GM12892 (cell line): ENCODE results near the gene BRINP2.

Source experiments
- POLR2A ChIP-seq: IDR thresholded peaks from 2 replicates; pipeline ENCODE4 v1.6.1; 2011; ENCODE audit warnings: low read depth, low read length, control low read depth
- POLR2AphosphoS5 ChIP-seq: IDR thresholded peaks from 2 replicates; pipeline ENCODE4 v1.6.1; 2011; ENCODE audit warnings: low read depth, low read length, control low read depth

DNA sequence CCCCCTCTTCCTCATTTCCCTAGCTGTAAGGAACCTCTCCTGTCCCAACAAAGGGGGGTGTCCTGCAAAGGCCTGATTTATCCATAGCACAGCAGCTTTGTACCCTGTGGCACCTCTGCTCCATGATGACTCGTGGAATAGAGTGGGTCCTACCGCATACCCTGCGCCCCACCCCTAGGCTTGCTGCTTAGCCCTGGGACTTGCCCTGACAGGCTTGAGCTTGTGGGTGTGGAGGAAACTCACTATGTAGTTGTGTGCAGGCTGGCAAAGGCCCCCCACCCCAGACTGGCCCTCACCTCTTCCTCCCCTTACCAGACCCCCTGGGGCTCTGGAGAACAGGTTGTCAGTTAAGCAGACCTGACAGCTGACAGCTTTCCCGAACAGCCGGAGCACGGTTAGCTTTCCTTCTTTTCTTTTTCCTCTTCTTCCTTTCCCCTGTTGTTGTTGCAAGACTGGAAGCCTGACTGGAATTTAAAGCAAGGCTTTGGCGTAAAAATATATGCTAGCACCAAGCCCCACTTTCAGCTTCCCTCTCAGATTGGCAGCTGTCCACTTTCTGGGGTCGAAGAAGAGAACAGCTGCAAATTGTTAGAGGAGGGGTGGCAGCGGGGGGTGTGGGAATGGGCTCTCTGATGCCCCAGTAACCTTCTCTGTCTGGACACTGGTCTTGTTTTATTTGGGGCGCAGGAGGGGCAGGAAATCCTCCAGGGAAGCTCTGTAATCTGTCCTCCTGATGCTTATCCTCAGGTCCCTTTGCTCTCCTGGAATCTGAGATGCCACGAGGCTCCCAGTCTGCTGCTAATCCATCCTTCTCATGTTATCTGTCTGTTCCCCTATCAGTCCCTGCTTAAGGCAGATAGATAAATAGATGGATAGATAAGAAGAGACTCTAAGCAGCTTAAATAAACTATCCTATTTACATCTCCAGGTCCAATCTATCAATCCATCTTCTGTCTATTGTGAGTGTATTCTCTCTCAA, 134.6 kb downstream of the BRINP2 start:
- TF ChIP-seq POLR2AphosphoS5: no peak
- TF ChIP-seq POLR2A: no peak
